Neural crest cell (in vitro differentiated cells): ENCODE results near the gene ZNF71. TPM values are rescaled to one million over a fixed set of nuclear protein-coding genes. Genes with fewer than 3 reads are reported as not detected.

Source experiments
- DNase-seq: peaks from one replicate; pipeline ENCODE4 v3.0.0; 2021; ENCODE audit warnings: low read depth, mixed read lengths, low spot score
- H3K27ac Mint-ChIP-seq: one replicate; pipeline ENCODE4 v1.8.0; 2021; ENCODE audit warnings: mild to moderate bottlenecking, mixed read lengths; ENCODE audit not compliant: unreplicated experiment
- H3K27me3 Mint-ChIP-seq: 2 replicates; pipeline ENCODE4 v1.8.0; 2021; ENCODE audit warnings: low read depth, mild to moderate bottlenecking, mixed read lengths
- H3K36me3 Mint-ChIP-seq: 2 replicates; pipeline ENCODE4 v1.8.0; 2021; ENCODE audit warnings: low read depth, mild to moderate bottlenecking, mixed read lengths
- H3K4me1 Mint-ChIP-seq: 2 replicates; pipeline ENCODE4 v1.8.0; 2021; ENCODE audit warnings: mixed read lengths
- H3K4me3 Mint-ChIP-seq: one replicate; pipeline ENCODE4 v1.8.0; 2021; ENCODE audit warnings: mild to moderate bottlenecking, mixed read lengths
- H3K9me3 Mint-ChIP-seq: 2 replicates; pipeline ENCODE4 v1.8.0; 2021; ENCODE audit warnings: mixed read lengths
- CTCF ChIP-seq: fragments of 200-600 bp; sonication (generic); conservative IDR thresholded peaks from 2 replicates; pipeline ENCODE4 v1.5.0; 2021; ENCODE audit warnings: antibody characterized with exemption, mild to moderate bottlenecking
- total RNA-seq: library from RNA; stranded (reverse); gene quantifications from 2 replicates; pipeline ENCODE4 v1.2.1, GENCODE V29; 2021

ZNF71 gene
- total RNA-seq, 1 donor from 2014 or later: 21.7 TPM

- peaks cover 25% of the 10 kb centered on the region for H3K9me3 Mint-ChIP-seq
- H3K36me3 Mint-ChIP-seq: peaks cover 91% of the 10 kb centered on the region
- H3K27ac Mint-ChIP-seq: no peak overlapping the region
- H3K4me3 Mint-ChIP-seq: no peak overlapping the region
- H3K4me1 Mint-ChIP-seq: no peaks in the 10 kb centered on the region
- no peak for DNase-seq
- no peaks in the 10 kb centered on the region for H3K27me3 Mint-ChIP-seq
- no peak for TF ChIP-seq CTCF
These were observed 24.0 kb downstream of the ZNF71 start for GRCh38 chr19:56619121-56619520.

GRCh38 chr19:56622374-56622773 lies 27.3 kb downstream of the ZNF71 start:
- no peaks in the 10 kb centered on the region for H3K4me1 Mint-ChIP-seq
- TF ChIP-seq CTCF: no peak
- DNase-seq: no peak
- H3K27ac Mint-ChIP-seq: no peak overlapping the region
- H3K27me3 Mint-ChIP-seq: no peaks in the 10 kb centered on the region
- H3K9me3 Mint-ChIP-seq: peaks cover 15% of the 10 kb centered on the region
- H3K4me3 Mint-ChIP-seq: no peak overlapping the region
- peaks cover 81% of the 10 kb centered on the region for H3K36me3 Mint-ChIP-seq

- Mint-ChIP-seq H3K4me3 (no peak overlapping the region), H3K27me3 (no peaks in the 10 kb centered on the region), H3K9me3 (peaks cover 11% of the 10 kb centered on the region), H3K4me1 (no peaks in the 10 kb centered on the region), H3K27ac (no peak overlapping the region), H3K36me3 (peaks cover 79% of the 10 kb centered on the region)
- no peak for DNase-seq
- no peak for TF ChIP-seq CTCF
These were observed 27.9 kb downstream of the ZNF71 start for GRCh38 chr19:56623006-56623405.

GRCh38 chr19:56625708-56626107 lies 30.6 kb downstream of the ZNF71 start:
- no peak overlapping the region for H3K27ac Mint-ChIP-seq
- H3K9me3 Mint-ChIP-seq: peaks cover 13% of the 10 kb centered on the region
- H3K27me3 Mint-ChIP-seq: no peaks in the 10 kb centered on the region
- no peak for TF ChIP-seq CTCF
- H3K4me3 Mint-ChIP-seq: no peak overlapping the region
- no peaks in the 10 kb centered on the region for H3K4me1 Mint-ChIP-seq
- DNase-seq: no peak
- H3K36me3 Mint-ChIP-seq: peaks cover 74% of the 10 kb centered on the region

GRCh38 chr19:56633021-56633420 lies 37.9 kb downstream of the ZNF71 start:
- no peak overlapping the region for H3K4me3 Mint-ChIP-seq
- no peaks in the 10 kb centered on the region for H3K4me1 Mint-ChIP-seq
- H3K27ac Mint-ChIP-seq: no peak overlapping the region
- peaks cover 28% of the 10 kb centered on the region for H3K9me3 Mint-ChIP-seq
- H3K27me3 Mint-ChIP-seq: no peaks in the 10 kb centered on the region
- TF ChIP-seq CTCF: no peak
- no peak for DNase-seq
- H3K36me3 Mint-ChIP-seq: peaks cover 50% of the 10 kb centered on the region
